WTC11 (cell line): Measurements from ENCODE around the gene PHKA1. TPM values are rescaled to one million over a fixed set of nuclear protein-coding genes. Genes with fewer than 3 reads are reported as not detected.

Source experiments
- ATAC-seq: fragments of 200-7000 bp; cut with Tn5 transposase; 2 replicates; pipeline ENCODE4 v1.10.0; 2021; ENCODE audit warnings: mild to moderate bottlenecking, moderate library complexity
- CTCF ChIA-PET: fragments of 300-600 bp; sonication (Branson Sonifier 250); formaldehyde crosslinking; loops from one replicate; lab custom pipeline; 2021; ENCODE audit warnings: antibody characterized with exemption; lab: Charles Lee
- POLR2A ChIA-PET: fragments of 350-600 bp; sonication (Branson Sonifier 250); formaldehyde crosslinking; loops from one replicate; lab custom pipeline; 2021; ENCODE audit warnings: antibody characterized with exemption; lab: Charles Lee
- DNase-seq: peaks from one replicate; pipeline ENCODE4 v3.0.0; 2021; ENCODE audit warnings: low spot score
- H3K27ac Mint-ChIP-seq: 2 replicates; pipeline ENCODE4 v1.8.0; 2021; ENCODE audit warnings: mixed read lengths
- H3K27me3 Mint-ChIP-seq: 2 replicates; pipeline ENCODE4 v1.8.0; 2021; ENCODE audit warnings: low read depth, mild to moderate bottlenecking, moderate library complexity, mixed read lengths
- H3K36me3 Mint-ChIP-seq: 2 replicates; pipeline ENCODE4 v1.8.0; 2021; ENCODE audit warnings: mixed read lengths
- H3K4me1 Mint-ChIP-seq: 2 replicates; pipeline ENCODE4 v1.8.0; 2022; ENCODE audit warnings: mixed read lengths
- H3K4me3 Mint-ChIP-seq: 2 replicates; pipeline ENCODE4 v1.8.0; 2021; ENCODE audit warnings: mild to moderate bottlenecking, moderate library complexity, mixed read lengths
- H3K9me3 Mint-ChIP-seq: 2 replicates; pipeline ENCODE4 v1.8.0; 2021; ENCODE audit warnings: mixed read lengths
- ATF6 ChIP-seq: sonication (generic); formaldehyde crosslinking; IDR thresholded peaks from 2 replicates; pipeline ENCODE4 v1.8.1; 2023; ENCODE audit warnings: mild to moderate bottlenecking, missing genetic modification reagents
- CBFB ChIP-seq: sonication (generic); formaldehyde crosslinking; IDR thresholded peaks from 2 replicates; pipeline ENCODE4 v1.8.1; 2022; ENCODE audit warnings: mild to moderate bottlenecking, low read depth, missing genetic modification reagents
- CREM ChIP-seq: sonication (generic); formaldehyde crosslinking; IDR thresholded peaks from 2 replicates; pipeline ENCODE4 v1.8.1; 2022; ENCODE audit warnings: mild to moderate bottlenecking, missing genetic modification reagents, moderate library complexity
- E2F1 ChIP-seq: sonication (generic); formaldehyde crosslinking; IDR thresholded peaks from 2 replicates; pipeline ENCODE4 v1.8.0; 2022; ENCODE audit warnings: mild to moderate bottlenecking, missing genetic modification reagents
- E2F4 ChIP-seq: sonication (generic); formaldehyde crosslinking; IDR thresholded peaks from 2 replicates; pipeline ENCODE4 v1.8.1; 2022; ENCODE audit warnings: low read depth, mild to moderate bottlenecking, moderate library complexity, missing genetic modification reagents, borderline replicate concordance
- MYBL2 ChIP-seq: sonication (generic); formaldehyde crosslinking; IDR thresholded peaks from 2 replicates; pipeline ENCODE4 v1.8.1; 2023; ENCODE audit warnings: mild to moderate bottlenecking, moderate library complexity, missing genetic modification reagents
- OVOL2 ChIP-seq: fragments of 250-450 bp; sonication (Bioruptor Pico); IDR thresholded peaks from 2 replicates; pipeline ENCODE4 v1.9.0; 2021; ENCODE audit warnings: mild to moderate bottlenecking, borderline replicate concordance
- STAT6 ChIP-seq: sonication (generic); formaldehyde crosslinking; conservative IDR thresholded peaks from 2 replicates; pipeline ENCODE4 v1.8.1; 2023; ENCODE audit warnings: mild to moderate bottlenecking, low read depth, missing genetic modification reagents, moderate library complexity
- TEAD4 ChIP-seq: sonication (generic); formaldehyde crosslinking; IDR thresholded peaks from 2 replicates; pipeline ENCODE4 v1.8.0; 2022; ENCODE audit warnings: mild to moderate bottlenecking, missing genetic modification reagents
- TP53 ChIP-seq: sonication (generic); formaldehyde crosslinking; IDR thresholded peaks from 2 replicates; pipeline ENCODE4 v1.8.1; 2023; ENCODE audit warnings: mild to moderate bottlenecking, missing genetic modification reagents
- USF1 ChIP-seq: sonication (generic); formaldehyde crosslinking; IDR thresholded peaks from 2 replicates; pipeline ENCODE4 v1.8.0; 2022; ENCODE audit warnings: mild to moderate bottlenecking, missing genetic modification reagents
- ZMAT4 ChIP-seq: fragments of 250-450 bp; sonication (Bioruptor Pico); IDR thresholded peaks from 2 replicates; pipeline ENCODE4 v1.9.0; 2021; ENCODE audit warnings: mild to moderate bottlenecking
- ZNF219 ChIP-seq: sonication (generic); formaldehyde crosslinking; IDR thresholded peaks from 2 replicates; pipeline ENCODE4 v1.8.0; 2023; ENCODE audit warnings: missing genetic modification reagents, mild to moderate bottlenecking, borderline replicate concordance
- ZNF281 ChIP-seq: sonication (generic); formaldehyde crosslinking; IDR thresholded peaks from 2 replicates; pipeline ENCODE4 v1.8.0; 2023; ENCODE audit warnings: mild to moderate bottlenecking, missing genetic modification reagents
- ZNF532 ChIP-seq: fragments of 250-450 bp; sonication (Bioruptor Pico); IDR thresholded peaks from 2 replicates; pipeline ENCODE4 v1.9.0; 2021; ENCODE audit warnings: mild to moderate bottlenecking, borderline replicate concordance
- ZSCAN18 ChIP-seq: fragments of 250-450 bp; sonication (Bioruptor Pico); IDR thresholded peaks from 2 replicates; pipeline ENCODE4 v2.1.2; 2022; ENCODE audit warnings: mild to moderate bottlenecking, moderate library complexity
- total RNA-seq: library from RNA; stranded (reverse); gene quantifications from 3 replicates; pipeline ENCODE4 v1.2.3, GENCODE V29; 2021

Gene PHKA1
- total RNA-seq, 1 experiment from 2014 or later: 9.9 TPM

- TF ChIP-seq ATF6: no peak
- no peak for TF ChIP-seq E2F1 (CRISPR knock-in tag)
- TF ChIP-seq TEAD4 (CRISPR knock-in tag): no peak
Measured at GRCh38 chrX:72644946-72645345, 69.2 kb downstream of the PHKA1 start (continued).

- Mint-ChIP-seq H3K4me3 (no peak overlapping the region), H3K9me3 (no peaks in the 10 kb centered on the region), H3K4me1 (peaks cover 12% of the 10 kb centered on the region), H3K27me3 (no peaks in the 10 kb centered on the region), H3K36me3 (no peaks in the 10 kb centered on the region), H3K27ac (no peak overlapping the region)
- ChIA-PET CTCF (no interaction called here), POLR2A (no interaction called here)
- ATAC-seq: no peak
- no peak for TF ChIP-seq ZNF281
- no peak for TF ChIP-seq E2F4 (CRISPR knock-in tag)
- TF ChIP-seq ZSCAN18 (CRISPR knock-in tag): no peak
- DNase-seq: no peak
Measured at GRCh38 chrX:72641611-72642010, 72.5 kb downstream of the PHKA1 start.

GRCh38 chrX:72635930-72636329, 78.2 kb downstream of the PHKA1 start:
- ATAC-seq: no peak
- no peaks in the 10 kb centered on the region for H3K4me1 Mint-ChIP-seq
- no peak overlapping the region for H3K4me3 Mint-ChIP-seq
- no peak overlapping the region for H3K27ac Mint-ChIP-seq
- POLR2A ChIA-PET: no interaction called here
- DNase-seq: no peak
- CTCF ChIA-PET: no interaction called here
- no peaks in the 10 kb centered on the region for H3K27me3 Mint-ChIP-seq
- H3K9me3 Mint-ChIP-seq: no peaks in the 10 kb centered on the region
- no peaks in the 10 kb centered on the region for H3K36me3 Mint-ChIP-seq
- TF ChIP-seq ZNF532 (no peak), OVOL2 (CRISPR knock-in tag) (no peak), CBFB (CRISPR knock-in tag) (no peak), ZMAT4 (CRISPR knock-in tag) (no peak), MYBL2 (CRISPR knock-in tag) (no peak), STAT6 (CRISPR knock-in tag) (no peak), ZNF219 (no peak), CREM (CRISPR knock-in tag) (no peak), TP53 (CRISPR knock-in tag) (no peak), USF1 (CRISPR knock-in tag) (no peak)
